HS-5 (cell line): Measurements from ENCODE around the gene MYL11.

Experiments
- DNase-seq: peaks from one replicate; pipeline ENCODE4 v3.0.0-alpha.2; 2012; ENCODE audit warnings: low read depth

The MYL11 gene

DNA sequence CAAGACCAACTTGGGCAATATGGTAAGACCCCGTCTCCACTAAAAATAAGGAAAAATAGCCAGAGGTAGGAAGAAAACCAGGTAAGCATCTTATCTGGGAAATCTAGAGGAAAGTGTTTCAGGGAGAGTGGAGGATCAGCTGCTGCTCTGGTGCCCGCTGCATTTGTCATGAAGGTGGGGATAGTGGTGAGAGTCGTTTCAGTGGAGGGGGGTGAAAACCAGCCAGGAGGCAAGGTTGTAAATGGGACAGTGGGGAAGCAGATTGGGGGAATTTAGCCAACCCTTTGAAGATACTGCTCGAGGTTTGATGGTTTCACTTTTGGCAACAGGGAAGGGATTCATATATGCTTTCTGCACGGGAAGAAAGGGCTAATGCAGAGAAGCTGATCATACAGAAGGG, 46.4 kb downstream of the MYL11 start:
- no peak for DNase-seq
